ENCODE data around the gene DNM2. TPM values are rescaled to one million over a fixed set of nuclear protein-coding genes. Genes with fewer than 3 reads are reported as not detected.

The DNM2 gene
- total RNA-seq, 4 donors from 2014 or later, result 469 to 1,152 (median 585) TPM

GRCh38 chr19:10686661-10687517, 31.0 kb upstream of the DNM2 start:
- Histone ChIP-seq H3K27me3 (no peaks in the 10 kb centered on the region), H3K27ac (no peak overlapping the region), H3K4me3 (no peak overlapping the region), H3K36me3 (peaks cover 0 to 72% (median 33%) of the 10 kb centered on the region in 4 donors), H3K4me1 (no peaks in the 10 kb centered on the region), H3K9me3 (no peaks in the 10 kb centered on the region)
- no peak for DNase-seq
- intact Hi-C loops (cut with DNase I; ENCODE audit: low total_unique reads) (no loop called here), in situ Hi-C loops (cut with MboI; ENCODE audit: low pct_ligation_motif_present in 1 of 4, low pct_unique_long_range_greater_than_20kb in 1 of 4, low sequenced_read_pairs in 3 of 4) (no loop called here)
- TF ChIP-seq POLR2AphosphoS5 (IDR thresholded peaks at IDR 0.05) (no peak), POLR2A (IDR thresholded peaks at IDR 0.05) (no peak), EP300 (IDR thresholded peaks at IDR 0.05; ENCODE audit: low read depth) (no peak)
- WGBS, 2 donors (ENCODE audit: low coverage in 1 of 2), result 80% methylated on average over 31 of the region's 31 CpGs; no CpG with 5 or more reads in 1 of the 2 donors

GRCh38 chr19:10687518-10688288, 30.2 kb upstream of the DNM2 start:
- H3K36me3 ChIP-seq, result peaks cover 0 to 64% (median 30%) of the 10 kb centered on the region in 4 donors

GRCh38 chr19:10688545-10689280, 29.2 kb upstream of the DNM2 start:
- H3K36me3 ChIP-seq, result peaks cover 0 to 54% (median 25%) of the 10 kb centered on the region in 4 donors
- DNase-seq, result no peak
- H3K27ac ChIP-seq, result no peak overlapping the region
- no peaks in the 10 kb centered on the region for H3K27me3 ChIP-seq
- no peaks in the 10 kb centered on the region for H3K4me1 ChIP-seq
- H3K9me3 ChIP-seq, result no peaks in the 10 kb centered on the region
- WGBS, 2 donors (ENCODE audit: low coverage in 1 of 2), result 94% methylated on average over 27 of the region's 27 CpGs; no CpG with 5 or more reads in 1 of the 2 donors
- in situ Hi-C loops (cut with MboI; ENCODE audit: low pct_ligation_motif_present in 1 of 4, low pct_unique_long_range_greater_than_20kb in 1 of 4, low sequenced_read_pairs in 3 of 4), result no loop called here
- intact Hi-C loops (cut with DNase I; ENCODE audit: low total_unique reads), result no loop called here
- no peak for TF ChIP-seq EP300 (IDR thresholded peaks at IDR 0.05; ENCODE audit: low read depth)
- no peak for TF ChIP-seq POLR2AphosphoS5 (IDR thresholded peaks at IDR 0.05)
- no peak for TF ChIP-seq CTCF (IDR thresholded peaks at IDR 0.05)
- TF ChIP-seq POLR2A (IDR thresholded peaks at IDR 0.05), result no peak
- H3K4me3 ChIP-seq, result no peak overlapping the region

More at GRCh38 chr19:10687518-10688288, 30.2 kb upstream of the DNM2 start:
- in situ Hi-C loops (cut with MboI; ENCODE audit: low pct_ligation_motif_present in 1 of 4, low pct_unique_long_range_greater_than_20kb in 1 of 4, low sequenced_read_pairs in 3 of 4), result no loop called here
- intact Hi-C loops (cut with DNase I; ENCODE audit: low total_unique reads), result no loop called here
- no peak overlapping the region for H3K4me3 ChIP-seq
- H3K27ac ChIP-seq, result no peak overlapping the region
- H3K4me1 ChIP-seq, result no peaks in the 10 kb centered on the region
- no peaks in the 10 kb centered on the region for H3K27me3 ChIP-seq
- 95% methylated on average over 25 of the region's 25 CpGs; no CpG with 5 or more reads in 1 of the 2 donors for WGBS, 2 donors (ENCODE audit: low coverage in 1 of 2)
- DNase-seq, result no peak
- no peaks in the 10 kb centered on the region for H3K9me3 ChIP-seq
- no peak for TF ChIP-seq POLR2A (IDR thresholded peaks at IDR 0.05)
- TF ChIP-seq EP300 (IDR thresholded peaks at IDR 0.05; ENCODE audit: low read depth), result no peak
- TF ChIP-seq CTCF (IDR thresholded peaks at IDR 0.05), result no peak
- no peak for TF ChIP-seq POLR2AphosphoS5 (IDR thresholded peaks at IDR 0.05)

GRCh38 chr19:10690341-10690781, 27.5 kb upstream of the DNM2 start:
- intact Hi-C loops (cut with DNase I; ENCODE audit: low total_unique reads) (no loop called here), in situ Hi-C loops (cut with MboI; ENCODE audit: low pct_ligation_motif_present in 1 of 4, low pct_unique_long_range_greater_than_20kb in 1 of 4, low sequenced_read_pairs in 3 of 4) (no loop called here)
- no peaks in the 10 kb centered on the region for H3K27me3 ChIP-seq
- TF ChIP-seq POLR2A (IDR thresholded peaks at IDR 0.05) (no peak), CTCF (IDR thresholded peaks at IDR 0.05) (no peak)
- no peaks in the 10 kb centered on the region for H3K9me3 ChIP-seq
- no peak overlapping the region for H3K4me3 ChIP-seq
- H3K27ac ChIP-seq, result no peak overlapping the region
- H3K36me3 ChIP-seq, result peaks cover 0 to 38% (median 17%) of the 10 kb centered on the region in 4 donors
- no peak for DNase-seq
- WGBS, 2 donors (ENCODE audit: low coverage in 1 of 2), result 73% methylated on average over 5 of the region's 7 CpGs; no CpG with 5 or more reads in 1 of the 2 donors
- peaks cover 0 to 5% (median 3%) of the 10 kb centered on the region in 4 donors for H3K4me1 ChIP-seq
